Neural progenitor cell (in vitro differentiated cells): ENCODE results near the gene CEP128.

Experiments
- EZH2phosphoT487 ChIP-seq: fragments of 200-600 bp; sonication (generic); IDR thresholded peaks from 2 replicates; pipeline ENCODE4 v1.6.1; 2017; ENCODE audit warnings: antibody characterized with exemption
- TF ChIP-seq, protein P1 (sequence below): fragments of 200-600 bp; sonication (generic); IDR thresholded peaks from 2 replicates; pipeline ENCODE4 v1.5.1; 2017; ENCODE audit warnings: antibody characterized with exemption, mild to moderate bottlenecking

- TF ChIP-seq, protein P1, sequence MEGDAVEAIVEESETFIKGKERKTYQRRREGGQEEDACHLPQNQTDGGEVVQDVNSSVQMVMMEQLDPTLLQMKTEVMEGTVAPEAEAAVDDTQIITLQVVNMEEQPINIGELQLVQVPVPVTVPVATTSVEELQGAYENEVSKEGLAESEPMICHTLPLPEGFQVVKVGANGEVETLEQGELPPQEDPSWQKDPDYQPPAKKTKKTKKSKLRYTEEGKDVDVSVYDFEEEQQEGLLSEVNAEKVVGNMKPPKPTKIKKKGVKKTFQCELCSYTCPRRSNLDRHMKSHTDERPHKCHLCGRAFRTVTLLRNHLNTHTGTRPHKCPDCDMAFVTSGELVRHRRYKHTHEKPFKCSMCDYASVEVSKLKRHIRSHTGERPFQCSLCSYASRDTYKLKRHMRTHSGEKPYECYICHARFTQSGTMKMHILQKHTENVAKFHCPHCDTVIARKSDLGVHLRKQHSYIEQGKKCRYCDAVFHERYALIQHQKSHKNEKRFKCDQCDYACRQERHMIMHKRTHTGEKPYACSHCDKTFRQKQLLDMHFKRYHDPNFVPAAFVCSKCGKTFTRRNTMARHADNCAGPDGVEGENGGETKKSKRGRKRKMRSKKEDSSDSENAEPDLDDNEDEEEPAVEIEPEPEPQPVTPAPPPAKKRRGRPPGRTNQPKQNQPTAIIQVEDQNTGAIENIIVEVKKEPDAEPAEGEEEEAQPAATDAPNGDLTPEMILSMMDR: no peak
- no peak for TF ChIP-seq EZH2phosphoT487
These were observed 332.5 kb downstream of the CEP128 start for GRCh38 chr14:80609055-80609454.
